ENCODE data around the gene HOMER1.

HOMER1 gene, protein sequence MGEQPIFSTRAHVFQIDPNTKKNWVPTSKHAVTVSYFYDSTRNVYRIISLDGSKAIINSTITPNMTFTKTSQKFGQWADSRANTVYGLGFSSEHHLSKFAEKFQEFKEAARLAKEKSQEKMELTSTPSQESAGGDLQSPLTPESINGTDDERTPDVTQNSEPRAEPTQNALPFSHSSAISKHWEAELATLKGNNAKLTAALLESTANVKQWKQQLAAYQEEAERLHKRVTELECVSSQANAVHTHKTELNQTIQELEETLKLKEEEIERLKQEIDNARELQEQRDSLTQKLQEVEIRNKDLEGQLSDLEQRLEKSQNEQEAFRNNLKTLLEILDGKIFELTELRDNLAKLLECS

DNA sequence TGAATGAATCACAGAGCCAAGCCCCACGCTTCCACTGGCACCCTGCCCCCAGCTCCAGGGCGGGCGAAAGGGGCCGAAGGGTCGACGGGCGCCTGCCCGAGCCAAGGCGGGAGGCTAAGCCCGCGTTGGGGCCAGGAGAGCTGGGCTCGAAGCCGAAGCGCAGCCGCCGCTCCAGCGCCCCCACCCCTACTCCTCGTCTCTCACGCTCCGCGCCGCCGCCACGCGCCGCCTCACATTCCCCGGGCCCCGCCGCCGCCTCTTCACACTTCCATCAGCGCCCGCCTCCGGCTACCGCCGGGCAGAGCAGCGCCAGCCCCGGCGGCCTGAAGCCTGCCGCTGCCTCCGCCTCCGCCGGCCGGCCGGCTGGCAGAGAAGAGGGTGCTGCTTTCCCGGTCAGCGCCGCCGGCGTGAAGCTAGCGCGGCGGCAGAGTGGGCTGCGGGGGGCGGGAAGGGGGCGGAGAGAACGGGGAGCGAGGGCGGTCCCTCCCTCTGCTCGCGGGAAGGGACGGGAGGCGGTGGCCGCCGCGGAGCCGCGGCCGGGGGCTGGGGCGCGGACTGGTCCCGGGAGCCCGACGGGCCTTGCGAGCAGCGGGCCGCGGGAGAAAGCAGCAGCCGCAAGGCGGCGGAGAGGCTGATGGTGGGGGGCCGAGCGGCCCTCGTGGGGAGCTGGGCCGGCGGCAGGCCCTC lies at the start of gene HOMER1:
HOMER1 (minus strand) TSS at position 431 of the 687 bp plus-strand sequence. CDS start 1,360 bp downstream, outside the sequence.
- peak; percentile 68 for DNase-seq (ENCODE audit: extremely low spot score)
- TF ChIP-seq LEF1 (IDR thresholded peaks at IDR 0.05; ENCODE audit: borderline replicate concordance) (0 out of 2 replicates have a peak, but pooled peaks have one; percentile 70), L3MBTL2 (conservative IDR thresholded peaks at IDR 0.05) (peak; percentile 79), NFRKB (IDR thresholded peaks at IDR 0.05) (no peak)
- ChIA-PET CTCF (interaction anchor here (0.7 to 1.4 kb wide), 3 partner anchors 9 to 315 kb away, joined by 3 to 5 read pairs (median 3); no protein-coding TSS in a partner anchor), POLR2A (interaction anchor here (0.6 to 2.5 kb wide), 33 partner anchors 9 to 1024 kb away, joined by 3 to 18 read pairs (median 4); partner anchors contain the start of genes SERINC5, TENT2 and ZFYVE16)

DNA sequence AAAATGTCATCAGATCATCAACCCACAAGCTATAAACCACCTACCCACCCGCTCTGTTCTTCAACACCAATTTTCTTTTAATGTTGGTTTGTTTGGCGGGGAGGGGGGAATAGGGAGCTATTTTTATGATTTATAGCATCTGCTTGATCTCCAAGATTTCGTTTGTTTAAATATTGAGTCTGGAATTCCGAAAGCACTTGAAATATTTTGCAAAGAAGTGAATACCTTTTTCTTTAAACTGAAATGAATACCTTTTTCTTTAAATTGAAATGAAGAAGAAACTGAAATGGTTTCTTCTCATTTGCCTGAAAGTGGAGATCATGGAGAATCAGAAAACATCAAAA lies 49.3 kb upstream of the HOMER1 start:
- DNase-seq (ENCODE audit: extremely low spot score), result no peak
- ChIA-PET POLR2A (no interaction called here), CTCF (interaction anchor here (0.6 to 1.5 kb wide), 2 partner anchors 45 to 520 kb away, joined by 3 to 5 read pairs; no protein-coding TSS in a partner anchor)
- no peak for TF ChIP-seq FOXK2 (IDR thresholded peaks at IDR 0.05)
- TF ChIP-seq CTBP1 (IDR thresholded peaks at IDR 0.05; ENCODE audit: borderline replicate concordance), result no peak

DNA sequence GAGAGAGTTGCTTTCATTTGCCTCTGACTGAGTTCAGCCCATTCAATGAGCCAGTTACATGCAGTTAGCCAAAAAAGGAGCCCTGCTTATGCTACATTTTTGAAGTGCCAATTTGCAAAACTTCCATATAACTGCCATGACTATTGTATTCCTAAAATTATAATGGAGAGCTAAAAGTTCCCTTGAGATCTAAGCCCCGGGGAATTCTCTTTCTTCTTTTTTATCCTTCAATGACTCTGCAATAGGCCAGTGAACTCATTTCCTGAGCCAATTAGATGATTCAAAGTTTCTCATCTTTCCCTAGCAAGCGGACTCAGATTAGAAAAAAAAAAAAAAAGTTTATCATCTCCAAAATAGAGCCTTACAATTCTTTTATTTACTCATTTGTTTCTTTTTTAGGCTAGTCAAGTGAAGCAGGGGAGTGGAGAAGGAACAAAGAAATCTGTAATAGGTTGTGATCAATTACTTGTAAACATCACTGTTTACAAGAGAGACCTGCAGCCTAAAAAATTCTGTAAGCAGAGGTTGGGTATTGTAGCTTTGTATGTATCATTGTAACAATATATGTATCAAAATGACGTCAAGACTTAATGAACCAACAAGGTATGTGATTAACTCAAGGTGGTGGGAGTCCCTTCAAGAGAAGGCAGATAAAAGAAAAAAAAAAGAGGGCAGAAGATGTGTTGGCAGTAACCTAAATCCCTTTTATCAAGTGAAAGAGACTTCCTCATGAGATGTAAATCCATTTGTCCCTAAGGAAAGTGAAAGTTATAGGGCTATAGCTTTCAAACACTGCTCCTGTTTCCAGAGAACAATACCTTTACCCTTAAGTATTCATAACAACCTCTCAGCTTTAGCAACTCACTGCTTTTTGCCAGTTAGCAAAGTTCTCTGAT lies 48.7 kb upstream of the HOMER1 start:
- ChIA-PET POLR2A (no interaction called here), CTCF (interaction anchor here (0.5 to 1.5 kb wide), 3 partner anchors 44 to 521 kb away, joined by 3 to 5 read pairs (median 3); no protein-coding TSS in a partner anchor)
- no peak for DNase-seq (ENCODE audit: extremely low spot score)
- TF ChIP-seq FOXK2 (IDR thresholded peaks at IDR 0.05) (no peak), ARNT (IDR thresholded peaks at IDR 0.05) (no peak), ELF4 (IDR thresholded peaks at IDR 0.05) (no peak), BHLHE40 (IDR thresholded peaks at IDR 0.05; ENCODE audit: borderline replicate concordance) (no peak), TARDBP (IDR thresholded peaks at IDR 0.05) (no peak), SP1 (IDR thresholded peaks at IDR 0.05) (no peak), FOXA1 (IDR thresholded peaks at IDR 0.05) (no peak), CTBP1 (IDR thresholded peaks at IDR 0.05; ENCODE audit: borderline replicate concordance) (no peak), NFRKB (IDR thresholded peaks at IDR 0.05) (no peak), HDGF (IDR thresholded peaks at IDR 0.05; ENCODE audit: borderline replicate concordance) (no peak), LEF1 (IDR thresholded peaks at IDR 0.05; ENCODE audit: borderline replicate concordance) (no peak), L3MBTL2 (conservative IDR thresholded peaks at IDR 0.05) (no peak), FOXM1 (IDR thresholded peaks at IDR 0.05; ENCODE audit: borderline replicate concordance) (no peak)
- TF ChIP-seq, protein P1, sequence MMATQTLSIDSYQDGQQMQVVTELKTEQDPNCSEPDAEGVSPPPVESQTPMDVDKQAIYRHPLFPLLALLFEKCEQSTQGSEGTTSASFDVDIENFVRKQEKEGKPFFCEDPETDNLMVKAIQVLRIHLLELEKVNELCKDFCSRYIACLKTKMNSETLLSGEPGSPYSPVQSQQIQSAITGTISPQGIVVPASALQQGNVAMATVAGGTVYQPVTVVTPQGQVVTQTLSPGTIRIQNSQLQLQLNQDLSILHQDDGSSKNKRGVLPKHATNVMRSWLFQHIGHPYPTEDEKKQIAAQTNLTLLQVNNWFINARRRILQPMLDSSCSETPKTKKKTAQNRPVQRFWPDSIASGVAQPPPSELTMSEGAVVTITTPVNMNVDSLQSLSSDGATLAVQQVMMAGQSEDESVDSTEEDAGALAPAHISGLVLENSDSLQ (IDR thresholded peaks at IDR 0.05), result no peak

DNA sequence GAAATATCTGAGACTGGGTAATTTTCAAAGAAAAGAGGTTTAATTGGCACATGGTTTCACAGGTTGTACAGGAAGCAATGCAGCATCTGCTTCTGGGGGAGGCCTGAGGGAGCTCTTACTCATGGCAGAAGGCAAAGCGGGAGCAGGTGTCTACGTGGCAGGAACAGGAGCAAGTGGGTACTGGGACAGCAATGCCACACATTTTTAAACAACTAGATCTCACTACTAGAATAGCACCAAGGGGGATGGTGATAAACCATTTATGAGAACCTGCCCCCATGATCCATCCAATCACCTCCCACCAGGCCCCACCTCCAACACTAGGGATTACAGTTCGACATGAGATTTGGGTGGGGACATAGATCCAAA lies 47.6 kb upstream of the HOMER1 start:
- POLR2A ChIA-PET, result no interaction called here
- DNase-seq (ENCODE audit: extremely low spot score), result no peak
- TF ChIP-seq CTBP1 (IDR thresholded peaks at IDR 0.05; ENCODE audit: borderline replicate concordance) (no peak), SUZ12 (IDR thresholded peaks at IDR 0.05) (no peak), BHLHE40 (IDR thresholded peaks at IDR 0.05; ENCODE audit: borderline replicate concordance) (no peak)
- CTCF ChIA-PET, result no interaction called here

DNA sequence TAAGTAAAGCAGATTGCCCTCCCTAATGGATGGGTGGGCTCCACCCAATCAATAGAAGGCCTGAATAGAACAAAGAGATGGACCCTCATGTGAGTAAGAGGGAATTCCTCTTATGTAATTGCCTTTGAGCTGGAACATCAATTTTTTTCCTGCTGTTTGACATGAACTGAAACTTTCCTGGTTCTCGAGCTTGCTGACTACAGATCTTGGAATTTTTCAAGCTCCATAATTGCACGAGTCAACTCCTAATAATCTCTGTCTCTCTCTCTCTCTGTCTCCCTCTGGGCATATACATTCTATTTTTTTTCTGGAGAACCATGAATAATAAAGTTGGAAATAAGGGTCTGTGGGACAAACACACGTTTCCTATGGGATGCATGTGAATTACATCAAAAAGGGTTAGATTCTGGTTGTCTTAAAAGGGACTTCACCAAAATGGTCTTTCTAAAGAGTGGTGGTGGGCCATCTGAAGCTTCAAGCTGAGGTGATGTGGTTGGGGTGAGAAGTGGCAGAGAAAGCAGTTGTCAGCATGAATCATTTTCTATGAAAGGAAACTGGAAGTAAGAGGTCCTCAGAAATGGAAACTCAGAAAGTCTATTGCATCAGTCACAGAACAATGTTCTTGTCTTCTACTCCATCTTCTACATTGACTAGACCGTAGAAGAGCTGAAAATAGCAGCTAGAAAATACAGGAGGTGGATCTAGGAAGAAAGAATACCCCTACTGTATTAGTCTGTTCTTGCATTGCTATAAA lies 47.0 kb upstream of the HOMER1 start:
- DNase-seq (ENCODE audit: extremely low spot score), result no peak
- no peak for TF ChIP-seq SP1 (IDR thresholded peaks at IDR 0.05)
- TF ChIP-seq HDGF (IDR thresholded peaks at IDR 0.05; ENCODE audit: borderline replicate concordance), result no peak
- TF ChIP-seq BHLHE40 (IDR thresholded peaks at IDR 0.05; ENCODE audit: borderline replicate concordance), result no peak
- no peak for TF ChIP-seq ARNT (IDR thresholded peaks at IDR 0.05)
- no peak for TF ChIP-seq L3MBTL2 (conservative IDR thresholded peaks at IDR 0.05)
- no peak for TF ChIP-seq ZNF384 (IDR thresholded peaks at IDR 0.05)
- TF ChIP-seq, protein P1 (IDR thresholded peaks at IDR 0.05), result no peak
- no peak for TF ChIP-seq ELF4 (IDR thresholded peaks at IDR 0.05)
- TF ChIP-seq LEF1 (IDR thresholded peaks at IDR 0.05; ENCODE audit: borderline replicate concordance), result no peak
- TF ChIP-seq NFRKB (IDR thresholded peaks at IDR 0.05), result no peak
- no peak for TF ChIP-seq TARDBP (IDR thresholded peaks at IDR 0.05)
- no peak for TF ChIP-seq SUZ12 (IDR thresholded peaks at IDR 0.05)
- no peak for TF ChIP-seq CTBP1 (IDR thresholded peaks at IDR 0.05; ENCODE audit: borderline replicate concordance)
- no peak for TF ChIP-seq FOXK2 (IDR thresholded peaks at IDR 0.05)
- TF ChIP-seq FOXA1 (IDR thresholded peaks at IDR 0.05), result no peak
- TF ChIP-seq FOXM1 (IDR thresholded peaks at IDR 0.05; ENCODE audit: borderline replicate concordance), result no peak
- ChIA-PET CTCF (no interaction called here), POLR2A (no interaction called here)

DNA sequence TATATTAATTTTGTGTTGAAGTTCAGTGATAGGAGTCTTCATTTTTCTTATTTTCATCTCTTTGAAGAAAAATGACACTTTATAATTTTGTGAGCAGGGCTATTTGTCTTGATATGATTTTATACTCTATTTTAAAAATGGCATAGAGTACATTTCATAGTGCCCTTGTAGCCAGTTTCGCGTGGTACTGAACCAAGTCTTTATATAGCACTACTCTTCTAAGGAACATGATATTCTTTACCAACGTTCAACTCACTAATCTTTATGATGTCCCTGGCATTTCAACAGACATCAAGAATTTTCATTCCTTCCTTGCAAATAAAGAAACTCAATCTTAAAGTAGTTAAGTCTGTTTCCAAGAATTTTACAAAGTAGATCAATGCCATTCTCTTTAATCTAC lies 41.5 kb upstream of the HOMER1 start:
- DNase-seq (ENCODE audit: extremely low spot score), result no peak
- ChIA-PET POLR2A (no interaction called here), CTCF (no interaction called here)
- no peak for TF ChIP-seq SUZ12 (IDR thresholded peaks at IDR 0.05)
- TF ChIP-seq ARNT (IDR thresholded peaks at IDR 0.05), result no peak
- TF ChIP-seq BHLHE40 (IDR thresholded peaks at IDR 0.05; ENCODE audit: borderline replicate concordance), result no peak
- no peak for TF ChIP-seq CTBP1 (IDR thresholded peaks at IDR 0.05; ENCODE audit: borderline replicate concordance)
- no peak for TF ChIP-seq FOXK2 (IDR thresholded peaks at IDR 0.05)
- TF ChIP-seq ZNF384 (IDR thresholded peaks at IDR 0.05), result no peak
- no peak for TF ChIP-seq TARDBP (IDR thresholded peaks at IDR 0.05)
- no peak for TF ChIP-seq HDGF (IDR thresholded peaks at IDR 0.05; ENCODE audit: borderline replicate concordance)
- TF ChIP-seq ELF4 (IDR thresholded peaks at IDR 0.05), result no peak
- no peak for TF ChIP-seq LEF1 (IDR thresholded peaks at IDR 0.05; ENCODE audit: borderline replicate concordance)
